Measurements from ENCODE around the gene VPS37B.
A peak's percentile ranks its signal among the peaks of the same experiment; 100 is the strongest.

Gene VPS37B

DNA sequence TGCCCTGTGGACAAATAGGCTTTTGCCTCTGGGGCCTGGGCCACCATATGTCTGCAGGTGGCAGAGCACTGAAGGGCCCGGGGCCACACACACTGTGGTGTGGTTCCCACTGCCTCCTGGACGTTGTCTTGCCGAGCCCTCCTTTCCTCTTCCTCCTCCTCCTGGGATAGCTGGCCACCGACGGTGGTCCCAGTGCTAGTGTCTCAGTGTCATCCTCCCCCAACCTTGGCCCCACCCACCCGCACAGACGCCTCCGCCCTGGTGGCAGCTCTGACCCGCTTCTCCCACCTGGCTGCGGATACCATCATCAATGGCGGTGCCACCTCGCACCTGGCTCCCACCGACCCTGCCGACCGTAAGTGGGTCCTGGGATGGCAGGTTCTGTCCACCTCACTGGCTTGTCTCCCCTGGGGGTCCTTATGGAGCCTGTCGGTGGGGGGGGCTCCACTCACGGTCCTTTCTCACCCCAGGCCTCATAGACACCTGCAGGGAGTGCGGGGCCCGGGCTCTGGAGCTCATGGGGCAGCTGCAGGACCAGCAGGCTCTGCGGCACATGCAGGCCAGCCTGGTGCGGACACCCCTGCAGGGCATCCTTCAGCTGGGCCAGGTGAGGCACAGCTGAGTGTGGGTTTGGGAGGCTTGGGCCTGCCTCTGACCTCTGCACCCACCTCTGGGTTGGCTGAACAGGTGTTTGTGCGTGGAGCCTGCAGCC lies 37.2 kb downstream of the VPS37B start (continued):
- TF ChIP-seq KLF16 (tag by site-specific recombination; IDR thresholded peaks at IDR 0.05) (no peak), ZBTB1 (tag by site-specific recombination; IDR thresholded peaks at IDR 0.05) (no peak), INSM2 (tag by site-specific recombination; IDR thresholded peaks at IDR 0.05) (no peak), ZNF707 (tag by site-specific recombination; IDR thresholded peaks at IDR 0.05) (no peak), ZNF157 (tag by site-specific recombination; IDR thresholded peaks at IDR 0.05) (no peak)

DNA sequence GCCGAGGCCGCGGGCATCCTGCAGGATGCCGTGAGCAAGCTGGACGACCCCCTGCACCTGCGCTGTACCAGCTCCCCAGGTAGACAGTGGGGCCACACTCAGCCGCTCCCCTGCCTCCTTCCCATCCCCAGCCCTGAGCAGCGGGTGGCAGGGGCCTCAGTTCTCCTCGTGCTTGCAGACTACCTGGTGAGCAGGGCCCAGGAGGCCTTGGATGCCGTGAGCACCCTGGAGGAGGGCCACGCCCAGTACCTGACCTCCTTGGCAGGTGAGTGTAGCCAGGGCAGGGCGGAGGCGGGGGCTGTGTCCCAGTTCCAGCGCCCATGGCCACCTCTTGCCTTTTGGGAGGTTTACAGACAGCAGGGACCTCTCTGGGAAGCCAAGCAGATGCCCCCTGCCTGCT lies 37.8 kb downstream of the VPS37B start:
- Histone ChIP-seq H3K36me3 (ENCODE audit: control insufficient read depth in 2 of 2, insufficient read depth in 1 of 2, low read length in 2 of 2) (peaks cover 0 to 47% of the 10 kb centered on the region in 2 experiments; a peak in 1 of 3 replicates), H3K4me3 (ENCODE audit: low read depth, low read length) (no peak overlapping the region), H3K9me3 (ENCODE audit: control insufficient read depth, insufficient read depth, low read depth, low read length) (no peaks in the 10 kb centered on the region), H3K4me1 (ENCODE audit: control insufficient read depth, insufficient read depth, low read length) (no peaks in the 10 kb centered on the region), H3K27ac (ENCODE audit: extremely low read depth, low read depth, low read length) (no peak overlapping the region)
- CTCF ChIA-PET, result interaction anchor here (0.9 to 3.3 kb wide), 3 partner anchors 64 to 95 kb away, joined by 5 to 18 read pairs (median 14); no protein-coding TSS in a partner anchor
- peak; percentile 32; the same call in 1 of the 2 replicates for TF ChIP-seq ZIC2 (tag by site-specific recombination; IDR thresholded peaks at IDR 0.05)
- TF ChIP-seq PRDM1 (tag by site-specific recombination; IDR thresholded peaks at IDR 0.05), result no peak
- TF ChIP-seq GLIS2 (tag by site-specific recombination; IDR thresholded peaks at IDR 0.05), result peak; percentile 13; the same call in 1 of the 2 replicates
- POLR2A ChIA-PET, result no interaction called here

DNA sequence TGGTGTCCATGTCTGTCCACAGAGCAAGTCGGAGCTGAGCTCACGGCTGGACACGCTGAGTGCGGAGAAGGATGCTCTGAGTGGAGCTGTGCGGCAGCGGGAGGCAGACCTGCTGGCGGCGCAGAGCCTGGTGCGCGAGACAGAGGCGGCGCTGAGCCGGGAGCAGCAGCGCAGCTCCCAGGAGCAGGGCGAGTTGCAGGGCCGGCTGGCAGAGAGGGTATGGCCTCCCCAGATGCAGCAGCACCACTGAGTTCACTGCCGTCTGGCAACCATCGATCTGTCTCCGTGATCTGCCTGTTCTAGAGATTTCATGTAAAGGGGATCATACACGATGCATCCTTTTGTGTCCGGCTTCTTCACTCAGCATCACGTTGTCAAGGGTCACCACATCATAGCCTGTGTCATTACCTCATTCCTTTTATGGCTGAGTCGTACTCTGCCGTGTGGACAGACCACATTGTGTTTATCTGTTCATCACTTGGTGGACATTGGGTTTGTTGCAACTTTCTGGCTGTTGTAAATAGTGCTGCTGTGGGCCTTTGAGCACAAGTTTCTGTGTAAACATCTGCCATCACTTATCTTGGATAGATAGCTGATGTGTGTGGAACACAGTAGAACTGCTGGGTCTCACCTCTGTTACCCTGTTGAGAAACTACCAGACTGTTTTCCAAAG lies 38.8 kb downstream of the VPS37B start:
- Histone ChIP-seq H3K4me1 (ENCODE audit: control insufficient read depth, insufficient read depth, low read length) (no peaks in the 10 kb centered on the region), H3K36me3 (ENCODE audit: control insufficient read depth in 2 of 2, insufficient read depth in 1 of 2, low read length in 2 of 2) (peaks cover 0 to 47% of the 10 kb centered on the region in 2 experiments; a peak in 1 of 3 replicates), H3K4me3 (ENCODE audit: low read depth, low read length) (no peak overlapping the region), H3K27ac (ENCODE audit: extremely low read depth, low read depth, low read length) (no peak overlapping the region), H3K9me3 (ENCODE audit: control insufficient read depth, insufficient read depth, low read depth, low read length) (no peaks in the 10 kb centered on the region)
- POLR2A ChIA-PET, result interaction anchor here (0.6 to 1.2 kb wide), 2 partner anchors 21 to 98 kb away, joined by 3 to 4 read pairs; no protein-coding TSS in a partner anchor
- CTCF ChIA-PET, result interaction anchor here (0.5 to 2.5 kb wide), 5 partner anchors 62 to 311 kb away, joined by 3 to 14 read pairs (median 5); no protein-coding TSS in a partner anchor
- TF ChIP-seq, protein P1, sequence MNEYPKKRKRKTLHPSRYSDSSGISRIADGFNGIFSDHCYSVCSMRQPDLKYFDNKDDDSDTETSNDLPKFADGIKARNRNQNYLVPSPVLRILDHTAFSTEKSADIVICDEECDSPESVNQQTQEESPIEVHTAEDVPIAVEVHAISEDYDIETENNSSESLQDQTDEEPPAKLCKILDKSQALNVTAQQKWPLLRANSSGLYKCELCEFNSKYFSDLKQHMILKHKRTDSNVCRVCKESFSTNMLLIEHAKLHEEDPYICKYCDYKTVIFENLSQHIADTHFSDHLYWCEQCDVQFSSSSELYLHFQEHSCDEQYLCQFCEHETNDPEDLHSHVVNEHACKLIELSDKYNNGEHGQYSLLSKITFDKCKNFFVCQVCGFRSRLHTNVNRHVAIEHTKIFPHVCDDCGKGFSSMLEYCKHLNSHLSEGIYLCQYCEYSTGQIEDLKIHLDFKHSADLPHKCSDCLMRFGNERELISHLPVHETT (tag by site-specific recombination; IDR thresholded peaks at IDR 0.05), result no peak
- TF ChIP-seq ZNF600 (tag by site-specific recombination; IDR thresholded peaks at IDR 0.05) (peak; percentile 76), ZNF792 (tag by site-specific recombination; IDR thresholded peaks at IDR 0.05) (no peak), ZNF221 (tag by site-specific recombination; IDR thresholded peaks at IDR 0.05; ENCODE audit: borderline replicate concordance) (no peak), ZNF211 (tag by site-specific recombination; IDR thresholded peaks at IDR 0.05; ENCODE audit: low read depth) (no peak), ZNF548 (tag by site-specific recombination; IDR thresholded peaks at IDR 0.05) (no peak), ZNF394 (tag by site-specific recombination; IDR thresholded peaks at IDR 0.05; ENCODE audit: borderline replicate concordance) (peak; percentile 14; the same call in 1 of the 2 replicates), ZNF677 (tag by site-specific recombination; IDR thresholded peaks at IDR 0.05) (no peak)
- TF ChIP-seq, protein P2, sequence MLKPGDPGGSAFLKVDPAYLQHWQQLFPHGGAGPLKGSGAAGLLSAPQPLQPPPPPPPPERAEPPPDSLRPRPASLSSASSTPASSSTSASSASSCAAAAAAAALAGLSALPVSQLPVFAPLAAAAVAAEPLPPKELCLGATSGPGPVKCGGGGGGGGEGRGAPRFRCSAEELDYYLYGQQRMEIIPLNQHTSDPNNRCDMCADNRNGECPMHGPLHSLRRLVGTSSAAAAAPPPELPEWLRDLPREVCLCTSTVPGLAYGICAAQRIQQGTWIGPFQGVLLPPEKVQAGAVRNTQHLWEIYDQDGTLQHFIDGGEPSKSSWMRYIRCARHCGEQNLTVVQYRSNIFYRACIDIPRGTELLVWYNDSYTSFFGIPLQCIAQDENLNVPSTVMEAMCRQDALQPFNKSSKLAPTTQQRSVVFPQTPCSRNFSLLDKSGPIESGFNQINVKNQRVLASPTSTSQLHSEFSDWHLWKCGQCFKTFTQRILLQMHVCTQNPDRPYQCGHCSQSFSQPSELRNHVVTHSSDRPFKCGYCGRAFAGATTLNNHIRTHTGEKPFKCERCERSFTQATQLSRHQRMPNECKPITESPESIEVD (tag by site-specific recombination; IDR thresholded peaks at IDR 0.05), result no peak
- TF ChIP-seq, protein P3, sequence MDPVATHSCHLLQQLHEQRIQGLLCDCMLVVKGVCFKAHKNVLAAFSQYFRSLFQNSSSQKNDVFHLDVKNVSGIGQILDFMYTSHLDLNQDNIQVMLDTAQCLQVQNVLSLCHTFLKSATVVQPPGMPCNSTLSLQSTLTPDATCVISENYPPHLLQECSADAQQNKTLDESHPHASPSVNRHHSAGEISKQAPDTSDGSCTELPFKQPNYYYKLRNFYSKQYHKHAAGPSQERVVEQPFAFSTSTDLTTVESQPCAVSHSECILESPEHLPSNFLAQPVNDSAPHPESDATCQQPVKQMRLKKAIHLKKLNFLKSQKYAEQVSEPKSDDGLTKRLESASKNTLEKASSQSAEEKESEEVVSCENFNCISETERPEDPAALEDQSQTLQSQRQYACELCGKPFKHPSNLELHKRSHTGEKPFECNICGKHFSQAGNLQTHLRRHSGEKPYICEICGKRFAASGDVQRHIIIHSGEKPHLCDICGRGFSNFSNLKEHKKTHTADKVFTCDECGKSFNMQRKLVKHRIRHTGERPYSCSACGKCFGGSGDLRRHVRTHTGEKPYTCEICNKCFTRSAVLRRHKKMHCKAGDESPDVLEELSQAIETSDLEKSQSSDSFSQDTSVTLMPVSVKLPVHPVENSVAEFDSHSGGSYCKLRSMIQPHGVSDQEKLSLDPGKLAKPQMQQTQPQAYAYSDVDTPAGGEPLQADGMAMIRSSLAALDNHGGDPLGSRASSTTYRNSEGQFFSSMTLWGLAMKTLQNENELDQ (tag by site-specific recombination; IDR thresholded peaks at IDR 0.05; ENCODE audit: low read depth), result no peak

Measured in HEK293 (cell line).